HepG2 (cell line): Measurements from ENCODE around the gene HTD2. TPM values are rescaled to one million over a fixed set of nuclear protein-coding genes. Genes with fewer than 3 reads are reported as not detected.

ENCODE experiments used
- ATF1 ChIP-seq: IDR thresholded peaks from 2 replicates; pipeline ENCODE4 v1.6.1; 2016; ENCODE audit warnings: mild to moderate bottlenecking, control low read depth
- CERS6 ChIP-seq: sonication (generic); formaldehyde crosslinking; IDR thresholded peaks from 2 replicates; pipeline ENCODE4 v1.5.0; 2020; ENCODE audit warnings: missing genetic modification reagents
- CTCF ChIP-seq: sonication (generic); formaldehyde crosslinking; IDR thresholded peaks from 2 replicates; pipeline ENCODE4 v1.5.0; 2020; ENCODE audit warnings: mild to moderate bottlenecking, missing genetic modification reagents, moderate library complexity
- PTBP1 ChIP-seq: fragments of 200-400 bp; formaldehyde crosslinking; IDR thresholded peaks from 2 replicates; pipeline ENCODE4 v1.6.1; 2018; ENCODE audit warnings: low read length, low read depth; ENCODE audit not compliant: poor library complexity, severe bottlenecking
- SKI ChIP-seq: fragments of 450-650 bp; IDR thresholded peaks from one replicate; pipeline ENCODE4 v1.6.1; 2018; ENCODE audit warnings: mild to moderate bottlenecking; ENCODE audit not compliant: partially characterized antibody
- SOX6 ChIP-seq, 2 experiments: fragments of 450-650 bp in 1 of 2; sonication (generic) in 1 of 2; formaldehyde crosslinking in 1 of 2; IDR thresholded peaks; 2 replicates each; pipeline versions ENCODE4 v1.4.0 to v1.6.1; 2017 to 2020; ENCODE audit warnings: antibody characterized with exemption in 1 of 2, mild to moderate bottlenecking in 1 of 2, missing genetic modification reagents in 1 of 2
- ZBTB40 ChIP-seq, 2 experiments: fragments of 450-650 bp in 1 of 2; sonication (generic) in 1 of 2; formaldehyde crosslinking in 1 of 2; IDR thresholded peaks; 2 replicates each; pipeline versions ENCODE4 v1.6.1 to v1.8.0; 2016 to 2022; ENCODE audit warnings: antibody characterized with exemption in 1 of 2, mild to moderate bottlenecking in 1 of 2, missing genetic modification reagents in 1 of 2
- ZNF225 ChIP-seq: sonication (generic); formaldehyde crosslinking; IDR thresholded peaks from 2 replicates; pipeline ENCODE4 v1.4.0; 2020; ENCODE audit warnings: mild to moderate bottlenecking, missing genetic modification reagents
- ZNF3 ChIP-seq: IDR thresholded peaks from 2 replicates; pipeline ENCODE4 v1.7.0; 2017; ENCODE audit warnings: inconsistent platforms
- ZNF362 ChIP-seq: sonication (generic); formaldehyde crosslinking; IDR thresholded peaks from 2 replicates; pipeline ENCODE4 v1.4.0; 2020; ENCODE audit warnings: missing genetic modification reagents, mild to moderate bottlenecking, borderline replicate concordance
- ZNF530 ChIP-seq: sonication (generic); formaldehyde crosslinking; IDR thresholded peaks from 2 replicates; pipeline ENCODE4 v1.5.0; 2020; ENCODE audit warnings: low read depth, mild to moderate bottlenecking, missing genetic modification reagents
- ZNF710 ChIP-seq: sonication (generic); formaldehyde crosslinking; IDR thresholded peaks from 2 replicates; pipeline ENCODE4 v1.5.0; 2020; ENCODE audit warnings: mild to moderate bottlenecking, missing genetic modification reagents, borderline replicate concordance
- polyA plus RNA-seq, 8 experiments: library from polyadenylated mRNA; depleted of rRNA in 3 of 8; stranded (reverse) in 7 of 8; unstranded in 1 of 8; fragments of >200 nt; fragmentation: Illumina TruSeq in 4 of 8; extraction: Trizol in 4 of 8; gene quantifications; 2 replicates each; pipeline versions ENCODE4 v1.2.1 to v1.2.3, GENCODE V29; 2011 to 2016; ENCODE audit warnings: low read depth in 4 of 8, missing spikeins in 1 of 8, mixed read lengths in 1 of 8; ENCODE audit not compliant: insufficient read depth in 1 of 8
- total RNA-seq, 5 experiments: library from RNA; depleted of rRNA; stranded (reverse); fragments of >200 nt; fragmentation: Illumina TruSeq; extraction: Trizol; gene quantifications; 2 replicates each; pipeline ENCODE4 v1.2.3, GENCODE V29; 2016; ENCODE audit warnings: low read depth in 1 of 5

Gene HTD2
- total and polyA plus RNA-seq, 2 of the 13 experiments (the other 11 are each of a cell fraction or from before 2014, with no cell fraction given): 8.6 to 13.7 TPM

- no peak for TF ChIP-seq ZNF362
- TF ChIP-seq PTBP1: no peak
- no peak for TF ChIP-seq ZBTB40 (IDR thresholded peaks at IDR 0.05)
- TF ChIP-seq ZBTB40 (CRISPR knock-in tag; IDR thresholded peaks at IDR 0.05): no peak
- TF ChIP-seq ZNF225 (CRISPR knock-in tag): no peak
- TF ChIP-seq SKI: no peak
- TF ChIP-seq CTCF (CRISPR knock-in tag): peak; percentile 17; the same call in 1 of the 2 replicates
- no peak for TF ChIP-seq SOX6 (IDR thresholded peaks at IDR 0.05)
- TF ChIP-seq SOX6 (CRISPR knock-in tag; IDR thresholded peaks at IDR 0.05): 0 out of 2 replicates have a peak, but pooled peaks have one; percentile 30
- TF ChIP-seq ATF1 (CRISPR knock-in tag): no peak
- no peak for TF ChIP-seq CERS6 (CRISPR knock-in tag)
- 0 out of 2 replicates have a peak, but pooled peaks have one; percentile 36 for TF ChIP-seq ZNF710 (CRISPR knock-in tag)
- no peak for TF ChIP-seq ZNF530 (CRISPR knock-in tag)
- peak; percentile 90 for TF ChIP-seq ZNF3 (CRISPR knock-in tag)
Observed at GRCh38 chr3:58288011-58288728, 18.1 kb upstream of the HTD2 start (continued).
